Posterior cingulate gyrus (tissue), 11 donors: Measurements from ENCODE around the gene SLC30A10.
"Not testable (repeated sequence)": the region's sequence is repeated elsewhere in the genome, so short reads cannot be mapped to it uniquely, and the experiment has no call there.

Experiments used
- DNase-seq, 10 donors: peaks; one replicate each; pipeline versions ENCODE4 v3.0.0 to v3.0.0-alpha.2; 2020 to 2021; ENCODE audit warnings: mixed read lengths in 3 of 10
- intact Hi-C: fragments of 100-400 bp; cut with DNase I; formaldehyde crosslinking; loops from one replicate; pipeline ENCODE4 v1.15.1; 2023

The SLC30A10 gene

DNA sequence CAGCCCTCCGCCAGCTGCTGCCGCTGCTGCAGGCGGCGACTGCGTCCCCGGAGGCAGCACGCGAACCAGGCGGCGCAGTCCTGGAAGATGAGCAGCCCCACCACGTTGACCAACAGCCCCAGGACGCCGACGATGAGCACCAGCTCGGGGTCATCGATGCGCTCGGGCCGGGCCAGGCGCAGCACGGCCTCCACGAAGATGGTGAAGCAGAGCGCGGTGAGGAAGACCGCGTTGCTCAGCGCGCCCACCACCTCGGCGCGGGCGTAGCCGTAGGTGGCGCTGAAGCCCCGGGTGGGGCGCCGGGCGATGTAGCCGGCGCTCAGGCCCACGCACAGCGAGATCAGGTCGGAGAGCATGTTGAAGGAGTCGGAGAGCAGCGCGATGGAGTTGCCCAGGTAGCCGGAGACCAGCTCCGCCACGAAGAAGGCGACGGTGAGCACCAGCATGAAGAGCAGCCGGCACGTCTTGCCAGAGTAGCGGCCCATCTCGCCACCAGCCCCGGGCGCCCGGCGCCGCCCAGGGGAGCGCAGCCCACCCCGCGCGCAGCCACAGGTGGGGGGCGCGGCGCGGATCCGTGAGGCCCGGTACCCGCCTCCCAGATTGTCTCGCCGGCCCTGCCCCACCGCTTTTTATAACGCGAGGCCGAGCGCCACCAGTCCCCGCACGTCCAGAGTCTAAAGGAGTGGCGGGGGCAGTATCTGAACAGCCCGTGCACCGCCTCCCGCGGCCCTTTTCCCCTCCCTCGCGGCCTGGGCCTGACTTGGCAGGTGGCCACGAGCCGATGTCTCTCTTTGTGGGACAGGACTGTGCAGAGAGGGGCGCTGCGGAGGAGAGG, at the start of gene SLC30A10:
Gene SLC30A10, minus strand, starts transcription at position 602 of the 835 bp plus-strand sequence. Its CDS starts 117 bp downstream, at position 485.
- intact Hi-C loops, result no loop called here
- DNase-seq, result peak; percentile 16 to 88 (median 28)

DNA sequence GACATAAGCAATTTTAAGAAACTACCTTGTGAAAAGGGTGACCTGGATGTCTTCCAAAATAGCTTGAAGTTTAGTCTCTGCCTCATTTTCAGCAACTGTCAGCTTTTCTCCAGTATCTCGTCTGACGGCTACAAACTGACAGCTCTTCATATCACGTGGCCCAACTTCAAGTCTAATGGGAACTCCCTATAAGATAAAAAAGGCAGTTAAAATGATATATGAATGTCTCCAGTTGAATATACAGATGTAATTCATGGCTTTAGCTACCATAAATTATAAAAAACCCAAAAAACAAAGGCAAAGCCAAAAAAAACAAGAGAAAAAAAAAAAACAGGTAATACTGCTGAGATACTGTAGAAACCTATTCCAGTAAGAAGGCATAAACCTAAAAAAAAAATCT, 44.9 kb upstream of the SLC30A10 start:
- DNase-seq, result no peak
- intact Hi-C loops, result no loop called here

DNA sequence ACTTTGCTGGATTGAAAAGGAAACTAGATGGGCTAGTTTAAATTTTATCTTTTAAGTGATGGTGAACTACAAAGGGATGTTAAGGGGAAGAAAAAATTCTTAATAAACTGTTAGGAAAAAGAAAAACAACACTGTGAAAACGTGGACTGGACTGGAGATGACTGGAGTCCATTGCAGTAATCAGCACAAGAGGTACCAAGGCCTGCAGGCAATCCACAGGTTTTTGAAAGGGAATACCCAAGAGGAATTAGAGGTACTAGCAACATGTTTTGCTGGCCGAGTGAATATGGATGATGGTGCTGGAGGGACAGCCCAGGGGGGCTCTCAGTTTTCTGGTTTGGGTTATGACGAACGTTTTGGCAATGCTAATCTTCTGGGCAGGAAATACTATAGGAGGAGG, 39.0 kb upstream of the SLC30A10 start:
- intact Hi-C loops, result no loop called here
- DNase-seq, result no peak

DNA sequence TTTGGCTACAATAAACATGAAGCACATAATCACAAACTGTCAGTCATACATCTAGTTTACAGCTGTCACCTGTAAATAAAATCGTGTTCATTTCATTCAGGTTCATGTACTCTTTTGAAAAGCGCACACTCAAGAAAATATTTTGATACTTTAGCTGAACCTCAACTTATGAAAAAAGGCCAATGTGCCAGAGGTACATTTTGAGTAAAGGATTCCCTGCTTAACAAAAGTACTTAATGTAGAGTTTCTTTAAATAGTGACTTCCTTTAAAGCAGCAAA, 37.7 kb upstream of the SLC30A10 start:
- no peak for DNase-seq
- intact Hi-C loops, result no loop called here

DNA sequence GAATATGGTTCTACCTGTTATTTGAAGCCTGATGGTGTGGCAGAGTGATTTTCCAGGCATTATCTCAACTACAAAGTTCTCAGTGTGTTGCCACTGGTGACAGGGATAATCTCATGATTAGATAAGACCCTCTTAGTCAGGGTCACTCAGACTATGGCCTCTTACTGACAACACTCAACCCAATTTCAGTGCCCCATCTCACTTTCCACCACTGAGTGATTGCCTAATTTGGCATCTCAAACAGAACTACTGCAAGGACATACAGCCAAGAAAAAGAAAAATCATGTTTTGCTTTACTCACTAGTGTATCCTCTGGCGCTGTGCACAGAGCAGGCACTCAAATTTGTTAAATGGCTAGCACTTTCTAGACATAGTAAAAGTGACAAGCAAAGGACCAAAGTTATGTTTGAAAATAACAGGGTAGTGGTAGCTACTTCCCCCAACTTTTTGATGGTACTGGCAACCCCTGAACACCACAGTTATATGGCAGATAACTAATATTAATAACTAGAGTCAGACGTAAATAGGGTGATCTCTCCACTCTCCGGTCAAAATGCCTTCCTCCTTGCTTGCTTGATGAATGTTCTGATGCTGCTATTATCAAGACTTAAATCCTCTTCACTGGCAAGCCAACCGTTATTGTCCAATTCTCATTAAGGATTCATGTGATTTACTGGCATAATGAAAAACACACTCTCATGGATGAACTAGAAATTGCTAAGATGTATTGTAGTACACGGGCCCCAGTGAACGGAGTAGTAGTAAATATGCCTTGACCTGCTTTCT, 37.1 kb upstream of the SLC30A10 start:
- DNase-seq, result no peak
- intact Hi-C loops, result no loop called here

DNA sequence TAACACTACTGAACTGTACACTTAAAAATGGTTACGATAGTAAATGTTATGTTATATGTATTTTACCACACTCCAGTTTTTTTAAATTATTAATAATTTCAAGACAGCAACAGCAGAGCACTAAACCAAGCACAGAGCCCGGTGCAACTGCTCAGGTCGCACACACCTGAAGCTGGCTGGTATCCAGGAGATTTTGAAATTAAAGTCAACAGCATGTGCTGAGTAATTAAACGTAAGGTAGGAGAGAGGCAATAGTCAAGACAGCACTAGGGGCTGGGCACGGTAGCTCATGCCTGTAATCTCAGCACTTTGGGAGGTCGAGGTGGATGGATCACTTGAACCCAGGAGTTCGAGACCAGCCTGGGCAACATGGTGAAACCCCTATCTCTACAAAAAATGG, 35.1 kb upstream of the SLC30A10 start:
- no peak for DNase-seq
- intact Hi-C loops, result no loop called here

DNA sequence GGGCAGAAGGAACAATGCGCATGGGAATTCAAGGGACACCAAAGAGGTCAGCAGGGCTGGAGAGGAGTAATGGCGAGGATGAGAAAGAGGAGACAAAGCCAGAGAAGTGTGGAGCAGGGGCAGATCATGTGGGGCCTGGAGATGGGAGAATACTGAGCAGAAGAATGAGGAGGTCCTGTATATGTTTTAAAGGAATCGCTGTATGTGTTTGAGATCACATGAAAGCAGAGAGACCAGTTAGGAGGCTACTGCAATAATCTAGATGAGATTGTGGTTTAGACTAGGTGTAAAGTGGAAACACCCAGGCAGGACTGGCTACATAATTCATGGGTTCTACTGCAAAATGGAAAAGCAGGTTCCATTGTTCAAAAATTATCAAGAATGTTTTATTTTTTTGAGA, 33.3 kb upstream of the SLC30A10 start:
- no peak for DNase-seq
- intact Hi-C loops, result no loop called here

DNA sequence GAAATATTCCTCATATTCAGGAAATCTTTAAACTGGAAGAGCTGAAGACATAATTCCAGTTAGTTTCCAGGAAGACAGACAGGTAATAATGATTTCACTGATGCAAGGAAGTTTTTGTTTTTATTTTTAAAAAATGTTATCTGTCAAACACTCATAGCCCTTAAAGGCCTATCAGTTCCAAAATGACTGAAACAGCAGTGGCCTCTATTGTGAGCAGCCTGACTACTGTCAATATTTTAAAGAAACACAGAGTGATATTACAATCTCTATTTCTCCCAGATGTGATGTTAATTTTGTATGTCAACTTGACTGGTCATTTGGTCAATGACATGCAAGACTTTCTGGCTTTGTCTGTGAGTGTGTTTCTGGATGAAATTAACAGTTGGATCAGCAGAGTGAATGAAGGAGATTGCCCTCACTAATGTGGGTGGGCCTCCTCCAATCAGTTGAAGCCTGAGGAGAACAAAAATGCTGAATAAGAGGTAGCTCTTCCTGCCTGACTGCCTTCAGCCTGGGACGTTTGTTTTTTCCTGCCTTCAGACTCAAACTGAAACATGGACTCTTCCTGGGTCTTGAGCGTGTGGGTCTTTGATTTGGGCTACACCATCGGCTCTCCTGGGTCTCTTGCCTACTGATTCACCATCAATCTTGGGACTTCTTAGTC, 31.3 kb upstream of the SLC30A10 start:
- intact Hi-C loops, result no loop called here
- DNase-seq, result no peak

DNA sequence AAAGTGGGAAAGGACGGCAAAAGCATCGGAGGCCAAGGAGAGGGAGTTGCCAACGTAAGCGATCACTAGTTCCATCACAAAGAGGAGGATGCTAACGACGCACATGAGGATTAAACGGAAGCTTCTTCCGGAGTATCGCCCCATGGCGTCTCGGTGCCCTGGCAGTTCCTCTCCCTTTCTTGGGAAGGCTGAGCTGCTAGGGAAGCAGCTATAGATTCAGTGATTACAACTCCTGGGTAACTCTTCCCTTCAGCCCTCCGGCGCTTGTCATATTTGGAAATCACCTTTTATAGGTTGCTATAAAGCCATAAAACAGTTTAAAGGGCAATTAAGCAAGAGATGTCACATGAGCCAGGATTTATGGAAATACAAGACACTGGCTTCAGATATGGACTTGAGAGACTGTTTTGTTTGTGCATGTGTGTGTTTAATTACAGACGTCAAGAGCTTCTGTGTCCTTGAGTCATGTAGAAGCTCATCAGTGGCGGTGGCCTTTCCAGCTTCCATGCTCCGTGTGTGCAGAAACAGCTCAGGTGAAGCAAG, 30.6 kb upstream of the SLC30A10 start:
- no peak for DNase-seq
- intact Hi-C loops, result no loop called here

DNA sequence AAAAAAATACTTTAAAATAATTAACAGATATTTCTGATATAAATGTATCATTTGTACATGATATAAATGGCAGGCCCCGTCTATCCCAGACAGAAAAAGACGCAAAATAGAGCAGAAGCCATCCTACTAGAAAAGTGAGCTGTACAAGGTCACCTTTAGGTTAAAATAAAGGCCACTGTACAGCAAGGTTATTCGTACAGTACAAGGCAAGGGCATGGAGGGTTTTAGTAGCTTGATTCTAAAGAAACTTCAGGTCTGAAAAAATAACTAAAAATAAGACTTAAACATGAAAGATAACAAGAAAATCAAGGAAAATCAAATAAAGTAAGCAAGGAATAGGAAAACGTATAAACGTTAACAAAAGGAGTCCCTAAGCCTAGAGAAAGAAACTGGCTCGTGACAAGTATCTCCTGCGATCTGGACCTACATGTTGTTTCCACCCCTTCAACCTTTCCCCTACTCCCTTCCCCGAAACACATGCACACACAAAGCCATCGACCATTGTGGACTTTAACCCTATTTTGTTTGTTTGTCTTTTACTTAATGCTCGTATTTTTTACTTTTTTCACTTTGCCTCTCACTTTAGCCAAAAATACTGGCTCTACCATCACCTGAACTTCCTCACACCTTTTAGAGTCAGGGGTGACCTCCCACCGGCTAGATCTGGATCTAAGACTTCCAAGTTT, 26.5 kb upstream of the SLC30A10 start:
- no peak for DNase-seq
- intact Hi-C loops, result no loop called here

DNA sequence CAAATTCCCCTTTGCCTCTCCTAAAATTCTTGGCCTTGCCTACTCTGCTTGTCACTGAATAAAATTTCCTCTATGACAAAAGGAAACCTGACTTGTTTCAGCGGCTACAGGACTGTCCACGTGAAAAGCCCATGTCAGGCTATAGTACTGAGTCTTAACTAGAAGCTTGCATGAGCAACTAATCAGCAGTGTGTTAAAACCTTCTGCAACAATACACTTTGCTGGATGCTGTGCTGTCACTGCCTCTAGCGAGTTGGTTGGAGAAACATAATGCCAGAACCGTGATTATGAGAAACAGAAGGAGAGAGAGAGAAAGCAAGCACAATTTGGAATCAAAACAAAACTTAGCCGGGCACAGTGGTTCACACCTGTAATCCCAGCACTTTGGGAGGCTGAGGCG, 25.7 kb upstream of the SLC30A10 start:
- intact Hi-C loops, result no loop called here
- no peak for DNase-seq

DNA sequence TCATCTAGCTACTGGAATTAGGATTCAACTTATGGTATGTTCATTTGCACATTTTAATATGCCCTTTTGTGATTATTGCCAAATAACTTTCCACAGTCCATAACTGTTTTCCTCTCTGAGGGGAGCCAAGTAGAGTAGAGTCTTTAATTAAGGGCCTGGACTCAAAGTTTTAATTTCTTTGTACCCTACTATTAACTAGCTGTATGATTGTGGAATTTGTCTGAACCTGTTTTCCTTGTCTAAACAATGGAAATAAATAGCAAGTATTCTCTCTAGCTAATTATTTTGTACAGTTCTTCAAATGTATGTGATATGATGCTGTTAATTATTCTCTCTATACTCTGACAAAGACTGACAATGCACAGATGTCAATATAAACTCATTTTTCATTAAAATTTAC, 24.0 kb upstream of the SLC30A10 start:
- no peak for DNase-seq
- intact Hi-C loops, result no loop called here

DNA sequence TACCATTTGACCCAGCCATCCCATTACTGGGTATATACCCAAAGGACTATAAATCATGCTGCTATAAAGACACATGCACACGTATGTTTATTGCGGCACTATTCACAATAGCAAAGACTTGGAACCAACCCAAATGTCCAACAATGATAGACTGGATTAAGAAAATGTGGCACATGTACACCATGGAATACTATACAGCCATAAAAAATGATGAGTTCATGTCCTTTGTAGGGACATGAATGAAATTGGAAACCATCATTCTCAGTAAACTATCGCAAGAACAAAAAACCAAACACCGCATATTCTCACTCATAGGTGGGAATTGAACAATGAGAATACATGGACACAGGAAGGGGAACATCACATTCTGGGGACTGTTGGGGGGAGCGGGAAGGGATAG, 20.9 kb upstream of the SLC30A10 start:
- intact Hi-C loops, DNase-seq: not testable (repeated sequence)

DNA sequence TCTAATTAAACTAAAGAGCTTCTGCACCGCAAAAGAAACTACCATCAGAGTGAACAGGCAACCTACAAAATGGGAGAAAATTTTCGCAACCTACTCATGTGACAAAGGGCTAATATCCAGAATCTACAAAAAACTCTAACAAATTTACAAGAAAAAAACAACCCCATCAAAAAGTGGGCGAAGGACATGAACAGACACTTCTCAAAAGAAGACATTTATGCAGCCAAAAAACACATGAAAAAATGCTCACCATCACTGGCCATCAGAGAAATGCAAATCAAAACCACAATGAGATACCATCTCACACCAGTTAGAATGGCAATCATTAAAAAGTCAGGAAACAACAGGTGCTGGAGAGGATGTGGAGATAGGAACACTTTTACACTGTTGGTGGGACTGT, 20.4 kb upstream of the SLC30A10 start:
- intact Hi-C loops, DNase-seq: not testable (repeated sequence)

DNA sequence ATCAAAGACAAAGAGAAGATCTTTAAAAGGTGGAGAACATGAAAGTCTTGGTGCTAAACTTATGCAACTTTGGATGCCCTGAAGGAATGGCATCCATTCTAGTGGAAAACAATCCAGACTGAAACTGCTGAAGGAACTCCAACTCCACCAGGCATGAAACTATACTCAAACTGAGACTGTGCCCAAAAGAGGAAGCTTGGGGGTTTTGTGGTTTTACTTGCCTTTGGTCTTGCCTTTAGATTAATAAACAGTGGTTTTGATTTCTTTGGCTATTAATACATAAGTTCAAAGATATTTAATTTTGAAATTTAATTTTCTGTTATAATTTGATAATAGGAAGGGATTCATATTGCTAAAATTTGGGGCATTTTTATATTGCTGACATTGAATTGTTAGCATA, 17.4 kb upstream of the SLC30A10 start:
- intact Hi-C loops, result no loop called here
- DNase-seq, result no peak

DNA sequence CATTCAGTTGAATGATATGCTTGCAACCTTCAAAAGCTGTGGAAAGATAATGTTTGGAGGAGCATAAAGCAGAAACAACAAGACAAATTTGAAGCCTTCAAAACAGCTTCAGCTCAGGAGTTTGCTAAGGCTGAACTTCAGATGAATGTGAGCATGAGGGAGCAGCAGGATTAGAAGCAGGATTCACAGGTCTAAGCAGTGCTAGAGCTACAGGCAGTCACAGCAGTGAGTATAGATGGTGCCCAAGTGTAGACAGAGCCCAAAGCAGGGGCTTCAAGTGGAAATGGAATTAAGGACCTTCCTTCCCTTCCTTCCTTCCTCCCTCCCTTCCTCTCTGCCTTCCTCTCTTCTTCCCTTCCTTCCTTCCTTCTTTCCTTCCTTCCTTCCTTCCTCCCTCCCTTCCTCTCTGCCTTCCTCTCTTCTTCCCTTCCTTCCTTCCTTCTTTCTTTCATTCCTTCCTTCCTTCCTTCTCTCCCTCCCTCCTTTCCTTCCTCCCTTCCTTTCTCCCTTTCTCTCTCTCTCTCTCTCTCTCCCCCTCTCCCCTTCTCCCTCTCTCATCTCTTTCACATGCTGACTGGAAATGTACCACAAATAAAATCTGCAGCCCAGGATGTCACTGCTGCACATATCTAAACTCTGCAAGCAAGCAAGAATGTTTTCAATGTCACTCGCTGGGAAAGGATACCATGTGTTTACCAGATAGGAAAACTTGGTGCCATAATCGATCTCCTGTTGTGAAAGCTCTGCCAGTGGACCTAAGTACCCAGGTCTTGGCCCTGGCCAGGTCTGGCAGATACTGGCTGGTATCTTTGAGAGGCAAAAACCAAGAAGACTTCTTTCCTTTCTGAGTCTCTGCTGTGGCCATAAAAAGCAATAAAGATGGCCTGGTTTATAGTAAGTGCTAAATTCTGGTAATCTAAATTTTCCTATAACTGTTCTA, 13.1 kb upstream of the SLC30A10 start:
- no peak for DNase-seq
- intact Hi-C loops, result no loop called here

DNA sequence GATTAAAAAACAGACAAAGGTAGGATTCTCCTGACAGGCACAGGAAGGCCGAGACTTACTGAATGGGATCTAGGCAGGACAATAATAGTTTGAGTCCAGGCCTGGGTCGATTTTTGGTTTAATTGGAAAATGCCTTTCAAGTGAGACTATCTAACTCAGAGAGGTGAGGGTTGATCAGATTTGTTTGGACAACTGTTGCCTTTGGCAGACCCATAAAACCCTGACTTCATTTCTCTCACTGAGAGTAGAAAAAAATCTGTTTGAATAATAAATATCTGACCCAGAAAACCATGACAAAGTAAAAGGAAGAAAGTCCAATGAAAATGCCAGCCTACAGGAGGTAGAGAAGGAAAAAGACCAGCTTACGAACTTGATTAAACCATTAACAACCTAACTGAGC, 12.3 kb upstream of the SLC30A10 start:
- intact Hi-C loops, result no loop called here
- no peak for DNase-seq

DNA sequence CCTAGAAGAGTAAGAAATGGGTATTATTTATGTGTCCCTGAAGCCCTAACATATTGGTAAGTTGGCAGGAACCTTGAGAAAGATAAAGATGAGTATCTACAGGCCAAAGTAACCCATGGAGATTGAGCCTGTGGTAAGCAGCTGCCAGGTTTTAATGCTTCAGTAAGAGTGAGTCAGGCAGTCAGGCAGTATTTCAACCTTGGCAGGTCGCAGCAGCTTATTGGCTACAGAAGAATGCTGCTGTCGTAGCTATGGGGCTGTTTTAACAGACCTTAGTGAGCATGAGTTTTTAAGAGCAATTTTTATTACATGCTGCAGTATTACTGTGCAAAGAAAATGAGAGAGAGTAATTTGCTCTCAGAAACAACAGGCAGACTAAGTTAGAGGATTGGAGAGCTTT, 10.3 kb upstream of the SLC30A10 start:
- intact Hi-C loops, result no loop called here
- no peak for DNase-seq

DNA sequence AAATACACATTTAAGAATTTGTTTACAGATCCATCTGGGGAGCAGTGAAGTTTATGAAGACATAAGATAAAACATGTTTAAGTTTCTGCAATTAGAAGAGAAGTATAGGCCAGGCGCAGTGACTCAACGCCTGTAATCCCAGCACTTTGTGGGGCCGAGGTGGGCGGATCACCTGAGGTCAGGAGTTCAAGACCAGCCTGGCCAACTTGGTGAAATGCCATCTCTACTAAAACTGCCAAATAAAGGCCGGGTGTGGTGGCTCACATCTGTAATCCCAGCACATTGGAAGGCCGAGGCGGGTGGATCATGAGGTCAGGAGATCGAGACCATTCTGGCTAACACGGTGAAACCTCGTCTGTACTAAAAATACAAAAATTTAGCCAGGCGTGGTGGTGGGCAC, 5.4 kb upstream of the SLC30A10 start:
- DNase-seq, intact Hi-C loops: not testable (repeated sequence)

DNA sequence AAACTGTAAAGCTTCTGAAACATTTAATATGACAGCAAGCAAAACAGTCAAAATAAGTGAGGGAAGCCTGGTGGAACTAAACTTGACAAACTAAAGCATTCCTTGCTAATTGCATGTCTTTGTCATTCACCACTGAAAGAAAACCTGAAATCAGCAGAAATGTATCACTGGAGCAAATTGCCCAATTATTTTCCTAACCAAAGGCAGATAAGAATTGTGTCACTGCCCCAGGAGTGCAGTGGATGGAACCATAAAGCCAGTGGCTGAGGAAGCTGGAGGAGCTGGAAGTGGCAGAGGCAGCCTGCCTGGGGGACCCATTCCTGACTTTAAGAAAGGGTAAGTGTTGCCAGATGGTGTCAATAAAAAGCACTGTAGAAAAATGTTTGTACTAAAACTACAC, 2.7 kb upstream of the SLC30A10 start:
- intact Hi-C loops, result no loop called here
- DNase-seq, result no peak
